ENCODE results near the gene SCNN1A. TPM values are rescaled to one million over a fixed set of nuclear protein-coding genes. Genes with fewer than 3 reads are reported as not detected.

The SCNN1A gene
- total RNA-seq, 1 experiment from 2014 or later, result 549 TPM

DNA sequence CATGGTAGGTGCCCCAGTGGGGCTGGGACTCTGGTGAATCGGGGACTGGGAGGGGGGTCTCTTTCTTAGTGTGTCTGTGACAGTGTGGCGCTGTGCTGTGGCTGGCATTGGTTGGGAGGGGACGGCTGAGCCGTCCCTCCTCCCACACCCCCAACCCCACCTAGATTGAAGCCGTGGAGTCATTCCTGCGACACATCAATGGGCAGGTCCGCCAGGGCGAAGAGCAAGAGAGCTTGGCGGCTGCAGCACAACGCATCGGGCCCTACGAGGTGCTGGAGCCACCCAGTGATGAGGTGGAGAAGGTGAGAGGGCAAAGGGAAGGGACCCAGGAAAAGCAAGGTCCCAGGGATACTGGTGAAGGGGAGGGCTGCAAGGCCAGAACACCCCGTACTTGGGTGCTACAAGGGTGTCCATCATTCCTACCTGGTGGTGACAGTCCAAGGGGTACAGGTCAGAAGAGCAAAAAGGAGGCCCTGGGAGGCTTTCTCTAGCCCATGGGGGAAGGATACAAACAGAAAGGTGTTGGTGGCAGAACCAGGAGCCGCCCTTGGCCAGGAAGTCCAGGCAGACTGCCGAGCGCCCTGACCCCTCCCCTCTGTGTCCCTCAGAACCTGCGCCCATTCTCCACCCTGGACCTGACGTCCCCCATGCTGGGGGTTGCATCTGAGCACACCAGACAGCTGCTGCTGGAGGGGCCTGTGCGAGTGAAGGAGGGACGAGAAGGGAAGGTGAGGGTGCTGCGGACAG, 57.5 kb downstream of the SCNN1A start:
- Histone ChIP-seq H3K36me3 (ENCODE audit: low read depth) (peaks cover 36% of the 10 kb centered on the region), H3K27me3 (ENCODE audit: insufficient read depth, low read depth) (no peaks in the 10 kb centered on the region), H3K27ac (no peak overlapping the region), H3K9me3 (ENCODE audit: insufficient read depth, low read depth) (no peaks in the 10 kb centered on the region), H3K4me3 (no peak overlapping the region), H3K4me2 (no peak overlapping the region), H3F3A (ENCODE audit: insufficient read depth, low read depth) (peaks cover 53% of the 10 kb centered on the region), H3K4me1 (replicated peaks; ENCODE audit: insufficient read depth) (peaks cover 38% of the 10 kb centered on the region), H4K20me1 (ENCODE audit: insufficient read depth) (no peaks in the 10 kb centered on the region), H3K9me2 (ENCODE audit: insufficient read depth) (no peaks in the 10 kb centered on the region), H3K79me2 (ENCODE audit: low read depth) (peaks cover 19% of the 10 kb centered on the region; the same call in 1 of the 2 replicates), H2AFZ (no peak overlapping the region)
- ChIA-PET CTCF (no interaction called here), POLR2A (ENCODE audit: unreplicated experiment) (no interaction called here)
- BruUV-seq (replicated peaks), result no TSS peak
- no peak for DNase-seq
- TF ChIP-seq EZH2 (IDR thresholded peaks at IDR 0.05; ENCODE audit: low read depth) (no peak), CTCF (conservative IDR thresholded peaks at IDR 0.05) (no peak)
- intact Hi-C loops (cut with micrococcal nuclease; ENCODE audit: unreplicated experiment), result no loop called here

DNA sequence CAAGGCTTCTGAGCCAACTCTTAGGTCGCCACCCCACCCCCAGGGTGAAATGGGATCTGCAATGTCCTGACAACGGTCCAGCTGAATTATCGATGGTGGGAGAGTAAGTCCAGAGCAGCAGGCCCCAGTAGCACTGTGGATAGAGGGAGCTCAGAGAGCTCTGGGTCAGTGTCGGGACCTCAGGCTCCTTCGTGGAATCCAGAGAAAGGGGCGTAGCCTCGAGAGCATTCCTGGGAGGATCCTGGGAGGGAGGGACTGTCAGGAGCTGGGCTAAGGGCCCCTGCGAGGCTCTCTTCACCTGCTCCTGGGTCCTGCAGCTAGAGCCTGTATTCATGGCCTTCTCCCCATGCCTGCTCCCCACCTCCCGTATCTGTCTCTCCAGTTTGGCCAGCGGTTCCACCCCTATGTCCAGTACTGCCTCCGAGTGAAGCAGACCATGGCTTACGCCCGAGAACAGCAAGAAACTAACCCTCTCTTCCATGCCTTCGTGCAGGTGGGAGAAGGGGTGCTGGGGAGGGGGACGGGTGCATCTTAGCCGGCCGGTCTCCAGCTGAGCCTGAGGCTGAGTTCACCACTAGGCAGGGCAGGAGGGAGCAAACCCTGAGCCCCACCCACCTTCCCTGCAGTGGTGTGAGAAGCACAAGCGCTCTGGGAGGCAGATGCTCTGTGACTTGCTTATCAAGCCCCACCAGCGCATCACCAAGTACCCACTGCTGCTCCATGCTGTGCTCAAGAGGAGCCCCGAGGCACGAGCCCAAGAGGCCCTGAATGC, 58.3 kb downstream of the SCNN1A start:
- Histone ChIP-seq H3K27ac (no peak overlapping the region), H3K9me2 (ENCODE audit: insufficient read depth) (no peaks in the 10 kb centered on the region), H3F3A (ENCODE audit: insufficient read depth, low read depth) (peaks cover 53% of the 10 kb centered on the region), H4K20me1 (ENCODE audit: insufficient read depth) (no peaks in the 10 kb centered on the region), H3K9me3 (ENCODE audit: insufficient read depth, low read depth) (no peaks in the 10 kb centered on the region), H3K4me3 (no peak overlapping the region), H3K4me1 (replicated peaks; ENCODE audit: insufficient read depth) (peaks cover 38% of the 10 kb centered on the region), H3K4me2 (no peak overlapping the region), H3K79me2 (ENCODE audit: low read depth) (peaks cover 19% of the 10 kb centered on the region; the same call in 1 of the 2 replicates), H3K36me3 (ENCODE audit: low read depth) (peaks cover 36% of the 10 kb centered on the region), H2AFZ (no peak overlapping the region), H3K27me3 (ENCODE audit: insufficient read depth, low read depth) (no peaks in the 10 kb centered on the region)
- intact Hi-C loops (cut with micrococcal nuclease; ENCODE audit: unreplicated experiment), result no loop called here
- ChIA-PET CTCF (no interaction called here), POLR2A (ENCODE audit: unreplicated experiment) (interaction anchor here (0.6 to 0.7 kb wide), 2 partner anchors 27 to 28 kb away, joined by 3 to 8 read pairs; no protein-coding TSS in a partner anchor)
- DNase-seq, result no peak
- BruUV-seq (replicated peaks), result no TSS peak
- no peak for TF ChIP-seq CTCF (conservative IDR thresholded peaks at IDR 0.05)
- no peak for TF ChIP-seq EZH2 (IDR thresholded peaks at IDR 0.05; ENCODE audit: low read depth)

DNA sequence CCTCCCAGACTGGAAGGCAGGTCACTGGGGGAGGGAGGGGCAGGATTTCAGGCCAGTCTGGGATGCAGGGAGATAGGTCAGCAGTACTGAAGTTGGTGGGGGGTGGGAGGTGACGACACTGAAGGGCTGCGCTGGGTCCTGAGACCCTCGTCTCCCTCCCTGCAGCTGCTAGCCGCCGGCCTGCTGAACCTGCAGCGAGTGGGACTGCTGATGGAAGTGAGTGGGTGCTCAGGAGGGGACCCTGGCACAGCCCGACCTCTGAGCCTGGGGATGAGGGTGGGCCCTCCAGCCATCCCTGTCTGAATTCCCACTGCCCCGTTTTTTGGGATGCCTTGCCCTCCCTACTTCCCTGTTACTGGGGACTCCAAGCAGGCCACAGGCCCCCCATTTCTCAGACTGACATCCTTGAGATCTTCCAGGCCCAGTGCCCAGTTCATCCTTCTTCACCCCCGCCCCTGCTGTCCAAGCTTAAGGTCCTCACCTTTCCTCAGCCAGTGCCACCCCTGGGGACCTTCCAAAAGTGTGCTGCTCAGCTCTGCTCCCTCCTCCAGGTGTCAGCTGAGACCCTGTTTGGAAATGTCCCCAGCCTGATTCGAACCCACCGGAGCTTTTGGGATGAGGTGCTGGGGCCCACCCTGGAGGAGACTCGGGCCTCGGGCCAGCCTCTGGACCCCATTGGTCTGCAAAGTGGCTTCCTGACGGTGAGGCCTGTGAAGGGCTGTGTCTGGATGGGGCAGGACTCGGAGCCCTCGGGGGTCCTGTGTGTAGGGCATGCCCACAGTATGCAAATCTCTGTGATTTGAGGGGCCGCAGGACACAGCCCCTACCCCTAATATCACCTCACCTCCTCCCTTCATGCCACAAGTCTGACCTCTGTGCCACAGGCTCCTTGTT, 59.4 kb downstream of the SCNN1A start:
- POLR2A ChIA-PET (ENCODE audit: unreplicated experiment), result interaction anchor here (0.6 to 0.7 kb wide), 2 partner anchors 28 to 220 kb away, joined by 3 to 8 read pairs; no protein-coding TSS in a partner anchor

More for the DNA sequence above, 59.4 kb downstream of the SCNN1A start:
- Histone ChIP-seq H3K79me2 (ENCODE audit: low read depth) (peaks cover 30% of the 10 kb centered on the region), H3K4me1 (replicated peaks; ENCODE audit: insufficient read depth) (peaks cover 38% of the 10 kb centered on the region), H3K9me3 (ENCODE audit: insufficient read depth, low read depth) (no peaks in the 10 kb centered on the region), H3K4me2 (no peak overlapping the region), H3K27me3 (ENCODE audit: insufficient read depth, low read depth) (no peaks in the 10 kb centered on the region), H3F3A (ENCODE audit: insufficient read depth, low read depth) (peaks cover 53% of the 10 kb centered on the region), H3K27ac (no peak overlapping the region), H3K36me3 (ENCODE audit: low read depth) (peaks cover 34% of the 10 kb centered on the region), H4K20me1 (ENCODE audit: insufficient read depth) (no peaks in the 10 kb centered on the region), H3K4me3 (no peak overlapping the region), H2AFZ (no peak overlapping the region), H3K9me2 (ENCODE audit: insufficient read depth) (no peaks in the 10 kb centered on the region)
- BruUV-seq (replicated peaks), result no TSS peak
- TF ChIP-seq CTCF (conservative IDR thresholded peaks at IDR 0.05) (no peak), EZH2 (IDR thresholded peaks at IDR 0.05; ENCODE audit: low read depth) (no peak)
- no peak for DNase-seq
- CTCF ChIA-PET, result no interaction called here
- intact Hi-C loops (cut with micrococcal nuclease; ENCODE audit: unreplicated experiment), result no loop called here

Measured in PC-9 (cell line).